Activated CD8-positive, alpha-beta T cell treated with anti-CD3 and anti-CD28 coated beads for 36 hours (primary cell): ENCODE data around the gene GALNT2. TPM values are rescaled to one million over a fixed set of nuclear protein-coding genes. Genes with fewer than 3 reads are reported as not detected.

Experiments used
- ATAC-seq: fragments of 200-7000 bp; cut with Tn5 transposase; one replicate; pipeline ENCODE4 v1.10.0; 2021; ENCODE audit warnings: mild to moderate bottlenecking, moderate library complexity
- CTCF ChIA-PET: fragments of 350-600 bp; sonication (Branson Sonifier 250); formaldehyde crosslinking; loops from one replicate; lab custom pipeline; 2021; ENCODE audit warnings: antibody characterized with exemption; lab: Charles Lee
- POLR2A ChIA-PET: fragments of 350-600 bp; sonication (Branson Sonifier 250); formaldehyde crosslinking; loops from one replicate; lab custom pipeline; 2021; ENCODE audit warnings: antibody characterized with exemption; lab: Charles Lee
- DNase-seq: peaks from one replicate; pipeline ENCODE4 v3.0.0-alpha.2; 2020
- H3K27ac Mint-ChIP-seq: one replicate; pipeline ENCODE4 v1.8.0; 2021; ENCODE audit warnings: mild to moderate bottlenecking, mixed read lengths
- H3K27me3 Mint-ChIP-seq: one replicate; pipeline ENCODE4 v1.8.0; 2021; ENCODE audit warnings: mixed read lengths
- H3K36me3 Mint-ChIP-seq: one replicate; pipeline ENCODE4 v1.8.0; 2021; ENCODE audit warnings: low read depth, mixed read lengths
- H3K4me1 Mint-ChIP-seq: one replicate; pipeline ENCODE4 v1.8.0; 2021; ENCODE audit warnings: low read depth, mixed read lengths
- H3K4me3 Mint-ChIP-seq: one replicate; pipeline ENCODE4 v1.8.0; 2021; ENCODE audit warnings: mild to moderate bottlenecking, moderate library complexity, mixed read lengths
- H3K9me3 Mint-ChIP-seq: one replicate; pipeline ENCODE4 v1.8.0; 2021; ENCODE audit warnings: mixed read lengths
- CTCF ChIP-seq: fragments of 200-600 bp; IDR thresholded peaks from one replicate; pipeline ENCODE4 v1.8.0; 2022; ENCODE audit warnings: antibody characterized with exemption, mild to moderate bottlenecking
- intact Hi-C: fragments of 100-400 bp; cut with micrococcal nuclease; formaldehyde crosslinking; loops from one replicate; pipeline ENCODE4 v1.10.0; 2022
- total RNA-seq, 2 experiments: library from RNA; stranded (reverse); gene quantifications; one replicate each; pipeline ENCODE4 v1.2.3, GENCODE V29; 2021

GALNT2 gene
- total RNA-seq, 2 experiments from 2014 or later: 40.1 to 42.3 TPM

DNA sequence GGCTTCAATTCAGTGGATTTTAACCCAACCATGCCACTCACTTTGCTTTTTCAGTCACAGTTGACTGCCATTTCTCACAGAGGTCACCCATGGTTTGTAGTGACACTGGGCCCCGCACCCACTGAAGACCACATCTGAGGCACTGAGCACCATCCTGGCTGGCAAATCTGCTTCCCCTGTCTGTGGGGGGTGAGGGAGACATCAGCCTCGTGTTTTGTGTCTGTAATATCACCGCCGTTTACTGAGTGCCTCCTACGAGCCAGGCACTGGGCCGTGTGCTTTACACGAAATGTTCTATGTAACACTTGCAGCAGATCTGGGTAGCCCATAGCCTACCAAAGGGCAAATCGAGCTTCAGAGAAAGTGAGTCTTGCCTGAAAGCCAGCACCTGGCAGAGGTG lies 197.3 kb downstream of the GALNT2 start:
- intact Hi-C loops: no loop called here
- no peaks in the 10 kb centered on the region for H3K27me3 Mint-ChIP-seq
- H3K4me3 Mint-ChIP-seq: no peak overlapping the region

GRCh38 chr1:230265200-230266115 lies 198.4 kb downstream of the GALNT2 start:
- ChIA-PET CTCF (no interaction called here), POLR2A (no interaction called here)
- Mint-ChIP-seq H3K4me1 (peaks cover 11% of the 10 kb centered on the region), H3K9me3 (no peaks in the 10 kb centered on the region), H3K4me3 (no peak overlapping the region), H3K27ac (no peak overlapping the region), H3K36me3 (peaks cover 28% of the 10 kb centered on the region), H3K27me3 (no peaks in the 10 kb centered on the region)
- DNase-seq (no peak), ATAC-seq (no peak)
- intact Hi-C loops: no loop called here
- TF ChIP-seq CTCF: no peak

More for the DNA sequence above, 197.3 kb downstream of the GALNT2 start:
- no peak for ATAC-seq
- H3K36me3 Mint-ChIP-seq: peaks cover 28% of the 10 kb centered on the region
- H3K27ac Mint-ChIP-seq: no peak overlapping the region
- TF ChIP-seq CTCF: no peak
- POLR2A ChIA-PET: no interaction called here
- H3K4me1 Mint-ChIP-seq: peaks cover 4% of the 10 kb centered on the region
- no peaks in the 10 kb centered on the region for H3K9me3 Mint-ChIP-seq
- DNase-seq: no peak
- CTCF ChIA-PET: no interaction called here

GRCh38 chr1:230266456-230266855 lies 199.4 kb downstream of the GALNT2 start:
- H3K27me3 Mint-ChIP-seq: no peaks in the 10 kb centered on the region
- H3K36me3 Mint-ChIP-seq: peaks cover 33% of the 10 kb centered on the region
- H3K4me3 Mint-ChIP-seq: no peak overlapping the region
- no peak overlapping the region for H3K27ac Mint-ChIP-seq
- no peaks in the 10 kb centered on the region for H3K9me3 Mint-ChIP-seq
- TF ChIP-seq CTCF: no peak
- ATAC-seq: no peak
- DNase-seq: no peak
- intact Hi-C loops: no loop called here
- H3K4me1 Mint-ChIP-seq: peaks cover 20% of the 10 kb centered on the region
- ChIA-PET CTCF (no interaction called here), POLR2A (no interaction called here)

DNA sequence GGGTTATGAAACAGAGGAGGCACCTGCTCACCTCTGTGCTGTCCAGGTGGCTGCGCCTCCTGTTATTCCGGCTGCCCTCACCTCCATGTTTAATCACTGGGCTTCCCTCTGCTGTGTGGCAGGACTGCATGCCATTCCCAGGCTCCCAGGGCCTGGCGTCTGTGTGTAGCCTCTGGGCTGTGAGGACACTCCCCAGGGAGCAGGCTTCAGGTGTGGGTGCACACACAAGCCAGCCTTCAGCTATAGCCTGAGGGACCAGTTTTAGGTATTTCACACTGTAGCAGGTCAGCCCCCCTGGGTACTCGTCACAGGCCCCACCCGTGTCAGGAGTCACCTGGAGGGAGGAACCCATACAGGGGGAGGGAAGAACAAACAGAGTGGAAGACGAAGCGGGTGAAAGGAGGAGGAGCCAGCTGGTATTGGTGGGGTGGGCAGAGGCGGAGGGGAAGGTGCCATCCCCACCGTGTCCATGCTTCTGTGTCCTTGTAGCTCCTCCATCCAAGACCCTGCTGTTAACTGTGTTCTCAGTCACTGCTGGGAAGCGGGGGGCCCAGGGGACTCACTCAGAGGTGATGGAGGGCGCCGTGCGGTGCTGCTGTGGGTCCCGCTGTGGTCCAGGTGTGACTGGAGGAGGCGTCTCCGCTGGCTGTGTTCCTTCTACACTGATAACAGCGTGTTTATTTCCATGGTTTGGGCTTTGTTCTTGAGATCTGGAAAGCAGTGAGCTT lies 200.5 kb downstream of the GALNT2 start:
- no peak for ATAC-seq
- H3K4me3 Mint-ChIP-seq: no peak overlapping the region
- no peak overlapping the region for H3K27ac Mint-ChIP-seq
- H3K27me3 Mint-ChIP-seq: no peaks in the 10 kb centered on the region
- TF ChIP-seq CTCF: no peak
- CTCF ChIA-PET: no interaction called here
- peaks cover 27% of the 10 kb centered on the region for H3K4me1 Mint-ChIP-seq
- H3K9me3 Mint-ChIP-seq: no peaks in the 10 kb centered on the region
- intact Hi-C loops: no loop called here
- no peak for DNase-seq
- peaks cover 31% of the 10 kb centered on the region for H3K36me3 Mint-ChIP-seq
- POLR2A ChIA-PET: no interaction called here
